ENCODE data around the gene SRGAP2C.
"Not testable (repeated sequence)": the region's sequence is repeated elsewhere in the genome, so short reads cannot be mapped to it uniquely, and the experiment has no call there.

Gene SRGAP2C

GRCh38 chr1:121362234-121362883 lies 177.6 kb downstream of the SRGAP2C start:
- FAIRE-seq = not testable (repeated sequence)

GRCh38 chr1:121365316-121365715 lies 180.5 kb downstream of the SRGAP2C start:
- FAIRE-seq; DNase-seq (ENCODE audit: insufficient read length, low spot score): not testable (repeated sequence)

More at GRCh38 chr1:121362234-121362883, 177.6 kb downstream of the SRGAP2C start:
- DNase-seq (ENCODE audit: insufficient read length, low spot score) = not testable (repeated sequence)

GRCh38 chr1:121365723-121366122 lies 180.9 kb downstream of the SRGAP2C start:
- not testable (repeated sequence) for DNase-seq (ENCODE audit: insufficient read length, low spot score); FAIRE-seq

GRCh38 chr1:121366171-121366570 lies 181.4 kb downstream of the SRGAP2C start:
- not testable (repeated sequence) for DNase-seq (ENCODE audit: insufficient read length, low spot score); FAIRE-seq

- not testable (repeated sequence) for DNase-seq (ENCODE audit: insufficient read length, low spot score); FAIRE-seq
These were observed 184.1 kb downstream of the SRGAP2C start for GRCh38 chr1:121368910-121369309.

- not testable (repeated sequence) for DNase-seq (ENCODE audit: insufficient read length, low spot score); FAIRE-seq
These were observed 185.2 kb downstream of the SRGAP2C start for GRCh38 chr1:121369959-121370358.

GRCh38 chr1:121374851-121375367 lies 190.1 kb downstream of the SRGAP2C start:
- DNase-seq (ENCODE audit: insufficient read length, low spot score); FAIRE-seq: not testable (repeated sequence)

GRCh38 chr1:121376986-121377385 lies 192.2 kb downstream of the SRGAP2C start:
- not testable (repeated sequence) for DNase-seq (ENCODE audit: insufficient read length, low spot score); FAIRE-seq

GRCh38 chr1:121378757-121379156 lies 194.0 kb downstream of the SRGAP2C start:
- not testable (repeated sequence) for DNase-seq (ENCODE audit: insufficient read length, low spot score); FAIRE-seq

GRCh38 chr1:121384754-121385153 lies 200.0 kb downstream of the SRGAP2C start:
- DNase-seq (ENCODE audit: insufficient read length, low spot score); FAIRE-seq: not testable (repeated sequence)

- FAIRE-seq; DNase-seq (ENCODE audit: insufficient read length, low spot score): not testable (repeated sequence)
These were observed 200.4 kb downstream of the SRGAP2C start for GRCh38 chr1:121385162-121385561.

- not testable (repeated sequence) for DNase-seq (ENCODE audit: insufficient read length, low spot score); FAIRE-seq
These were observed 201.0 kb downstream of the SRGAP2C start for GRCh38 chr1:121385563-121386288.

GRCh38 chr1:121386319-121386948 lies 201.7 kb downstream of the SRGAP2C start:
- not testable (repeated sequence) for FAIRE-seq; DNase-seq (ENCODE audit: insufficient read length, low spot score)

- not testable (repeated sequence) for DNase-seq (ENCODE audit: insufficient read length, low spot score); FAIRE-seq
These were observed 205.3 kb downstream of the SRGAP2C start for GRCh38 chr1:121389895-121390560.

- not testable (repeated sequence) for DNase-seq (ENCODE audit: insufficient read length, low spot score); FAIRE-seq
These were observed 207.4 kb downstream of the SRGAP2C start for GRCh38 chr1:121392130-121392529.

- not testable (repeated sequence) for FAIRE-seq
These were observed 211.0 kb downstream of the SRGAP2C start for GRCh38 chr1:121395718-121396201.

GRCh38 chr1:121396335-121397081 lies 211.7 kb downstream of the SRGAP2C start:
- FAIRE-seq = not testable (repeated sequence)

More at GRCh38 chr1:121395718-121396201, 211.0 kb downstream of the SRGAP2C start:
- DNase-seq (ENCODE audit: insufficient read length, low spot score) = not testable (repeated sequence)

GRCh38 chr1:121397101-121397500 lies 212.3 kb downstream of the SRGAP2C start:
- DNase-seq (ENCODE audit: insufficient read length, low spot score); FAIRE-seq: not testable (repeated sequence)

More at GRCh38 chr1:121396335-121397081, 211.7 kb downstream of the SRGAP2C start:
- not testable (repeated sequence) for DNase-seq (ENCODE audit: insufficient read length, low spot score)

GRCh38 chr1:121399193-121399592 lies 214.4 kb downstream of the SRGAP2C start:
- not testable (repeated sequence) for DNase-seq (ENCODE audit: insufficient read length, low spot score); FAIRE-seq
